ENCODE data around the gene HS2ST1.

- TF ChIP-seq CTCF (IDR thresholded peaks at IDR 0.05): no peak
- TF ChIP-seq POLR2A (IDR thresholded peaks at IDR 0.05): no peak
These were observed 232.1 kb downstream of the HS2ST1 start for GRCh38 chr1:87146538-87146937.

Measured in thyroid gland (tissue), 4 donors.